Neural cell (in vitro differentiated cells): ENCODE measurements around the gene LACC1. TPM values are rescaled to one million over a fixed set of nuclear protein-coding genes. Genes with fewer than 3 reads are reported as not detected.

Experiments
- H2AFZ ChIP-seq: fragments of 200-600, 300-800 bp; sonication (generic), shearing (Covaris generic); 2 replicates; pipeline ENCODE4 v1.6.0; 2014; ENCODE audit warnings: low read depth, mild to moderate bottlenecking, antibody characterized with exemption, low read length, moderate library complexity
- H3F3A ChIP-seq: fragments of 200-600 bp; shearing (Covaris generic); 2 replicates; pipeline ENCODE4 v1.6.1; 2016; ENCODE audit warnings: mild to moderate bottlenecking, moderate library complexity, mixed read lengths, antibody characterized with exemption, low read length; ENCODE audit not compliant: insufficient read depth, poor library complexity, severe bottlenecking
- H3K27ac ChIP-seq: fragments of 200-600, 300-800 bp; sonication (generic), shearing (Covaris generic); 2 replicates; pipeline ENCODE4 v1.5.1; 2014; ENCODE audit warnings: mild to moderate bottlenecking, low read length, moderate library complexity
- H3K27me3 ChIP-seq: fragments of 300-800, 200-600 bp; sonication (generic), shearing (Covaris generic); 2 replicates; pipeline ENCODE4 v1.6.0; 2014; ENCODE audit warnings: mild to moderate bottlenecking, low read depth, low read length, moderate library complexity; ENCODE audit not compliant: insufficient read depth
- H3K36me3 ChIP-seq: fragments of 300-800, 200-600 bp; sonication (generic), shearing (Covaris generic); 2 replicates; pipeline ENCODE4 v1.5.1; 2014; ENCODE audit warnings: mild to moderate bottlenecking, antibody characterized with exemption, low read length, moderate library complexity; ENCODE audit not compliant: insufficient read depth
- H3K4me2 ChIP-seq: fragments of 300-800, 200-600 bp; sonication (generic), shearing (Covaris generic); 2 replicates; pipeline ENCODE4 v1.6.0; 2014; ENCODE audit warnings: mild to moderate bottlenecking, low read length
- H3K4me3 ChIP-seq: fragments of 300-800, 200-600 bp; sonication (generic), shearing (Covaris generic); 2 replicates; pipeline ENCODE4 v1.5.1; 2014; ENCODE audit warnings: mild to moderate bottlenecking, low read length, moderate library complexity
- H3K79me2 ChIP-seq: fragments of 200-600 bp; shearing (Covaris generic); replicated peaks from 2 replicates; pipeline ENCODE4 v1.6.0; 2014; ENCODE audit warnings: mild to moderate bottlenecking, low read length, moderate library complexity; ENCODE audit not compliant: insufficient read depth
- H3K9ac ChIP-seq: fragments of 300-800, 200-600 bp; sonication (generic), shearing (Covaris generic); 2 replicates; pipeline ENCODE4 v1.6.1; 2016; ENCODE audit warnings: mild to moderate bottlenecking, low read length, mixed read lengths
- H3K9me2 ChIP-seq: fragments of 200-600 bp; shearing (Covaris generic); 2 replicates; pipeline ENCODE4 v1.6.1; 2016; ENCODE audit warnings: mild to moderate bottlenecking, low read length, mixed read lengths; ENCODE audit not compliant: insufficient read depth
- H3K9me3 ChIP-seq: fragments of 200-600, 300-800 bp; sonication (generic), shearing (Covaris generic); 2 replicates; pipeline ENCODE4 v1.6.1; 2016; ENCODE audit warnings: mild to moderate bottlenecking, mixed run types, low read length, moderate library complexity, mixed read lengths
- H4K20me1 ChIP-seq: fragments of 200-600 bp; shearing (Covaris generic); 2 replicates; pipeline ENCODE4 v1.6.1; 2016; ENCODE audit warnings: mild to moderate bottlenecking, mixed run types; ENCODE audit not compliant: insufficient read depth
- EP300 ChIP-seq: fragments of 450-650 bp; conservative IDR thresholded peaks from 2 replicates; pipeline ENCODE4 v1.6.1; 2014; ENCODE audit warnings: antibody characterized with exemption, mild to moderate bottlenecking, moderate library complexity; ENCODE audit not compliant: poor library complexity, severe bottlenecking
- EZH2 ChIP-seq: fragments of 200-600, 300-800 bp; shearing (Covaris generic), sonication (generic); IDR thresholded peaks from 2 replicates; pipeline ENCODE4 v1.6.1; 2014; ENCODE audit warnings: antibody characterized with exemption, low read length, borderline replicate concordance, mild to moderate bottlenecking; ENCODE audit not compliant: insufficient read depth, poor library complexity, severe bottlenecking
- MXI1 ChIP-seq: fragments of 450-650 bp; conservative IDR thresholded peaks from 2 replicates; pipeline ENCODE4 v1.6.1; 2014; ENCODE audit warnings: antibody characterized with exemption, mild to moderate bottlenecking; ENCODE audit not compliant: poor library complexity, severe bottlenecking
- POLR2AphosphoS5 ChIP-seq: IDR thresholded peaks from 2 replicates; pipeline ENCODE4 v1.6.1; 2012
- RAD21 ChIP-seq: fragments of 450-650 bp; conservative IDR thresholded peaks from 2 replicates; pipeline ENCODE4 v1.6.1; 2014; ENCODE audit warnings: antibody characterized with exemption, mild to moderate bottlenecking, moderate library complexity
- REST ChIP-seq: IDR thresholded peaks from 2 replicates; pipeline ENCODE4 v1.6.1; 2012; ENCODE audit warnings: borderline replicate concordance
- SMC3 ChIP-seq: fragments of 450-650 bp; conservative IDR thresholded peaks from 2 replicates; pipeline ENCODE4 v1.6.1; 2014; ENCODE audit warnings: antibody characterized with exemption, mild to moderate bottlenecking, moderate library complexity; ENCODE audit not compliant: poor library complexity
- TAF1 ChIP-seq: IDR thresholded peaks from 2 replicates; pipeline ENCODE4 v1.6.1; 2012; ENCODE audit warnings: low read depth
- polyA plus RNA-seq: library from polyadenylated mRNA; depleted of rRNA; stranded (reverse); fragments of >200 nt; gene quantifications from 2 replicates; pipeline ENCODE4 v1.2.3, GENCODE V29; 2014
- TF ChIP-seq, protein P1 (sequence below): fragments of 450-650 bp; IDR thresholded peaks from 2 replicates; pipeline ENCODE4 v1.5.1; 2014; ENCODE audit warnings: antibody characterized with exemption, mild to moderate bottlenecking, moderate library complexity; ENCODE audit not compliant: poor library complexity, severe bottlenecking

Gene LACC1
- polyA plus RNA-seq, 1 donor from 2014 or later, result 2.2 TPM

- TF ChIP-seq SMC3 (no peak), EZH2 (no peak), POLR2AphosphoS5 (no peak), REST (no peak), RAD21 (no peak), MXI1 (no peak), TAF1 (no peak), EP300 (no peak)
- TF ChIP-seq, protein P1, sequence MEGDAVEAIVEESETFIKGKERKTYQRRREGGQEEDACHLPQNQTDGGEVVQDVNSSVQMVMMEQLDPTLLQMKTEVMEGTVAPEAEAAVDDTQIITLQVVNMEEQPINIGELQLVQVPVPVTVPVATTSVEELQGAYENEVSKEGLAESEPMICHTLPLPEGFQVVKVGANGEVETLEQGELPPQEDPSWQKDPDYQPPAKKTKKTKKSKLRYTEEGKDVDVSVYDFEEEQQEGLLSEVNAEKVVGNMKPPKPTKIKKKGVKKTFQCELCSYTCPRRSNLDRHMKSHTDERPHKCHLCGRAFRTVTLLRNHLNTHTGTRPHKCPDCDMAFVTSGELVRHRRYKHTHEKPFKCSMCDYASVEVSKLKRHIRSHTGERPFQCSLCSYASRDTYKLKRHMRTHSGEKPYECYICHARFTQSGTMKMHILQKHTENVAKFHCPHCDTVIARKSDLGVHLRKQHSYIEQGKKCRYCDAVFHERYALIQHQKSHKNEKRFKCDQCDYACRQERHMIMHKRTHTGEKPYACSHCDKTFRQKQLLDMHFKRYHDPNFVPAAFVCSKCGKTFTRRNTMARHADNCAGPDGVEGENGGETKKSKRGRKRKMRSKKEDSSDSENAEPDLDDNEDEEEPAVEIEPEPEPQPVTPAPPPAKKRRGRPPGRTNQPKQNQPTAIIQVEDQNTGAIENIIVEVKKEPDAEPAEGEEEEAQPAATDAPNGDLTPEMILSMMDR, result no peak
- no peak overlapping the region for H3K9ac ChIP-seq
- H3K4me3 ChIP-seq, result no peak overlapping the region
- no peak overlapping the region for H3K4me2 ChIP-seq
- no peaks in the 10 kb centered on the region for H3K9me3 ChIP-seq
- no peaks in the 10 kb centered on the region for H4K20me1 ChIP-seq
- H3K79me2 ChIP-seq, result no peaks in the 10 kb centered on the region
- no peaks in the 10 kb centered on the region for H3K27me3 ChIP-seq
- H3F3A ChIP-seq, result no peaks in the 10 kb centered on the region
- no peak overlapping the region for H2AFZ ChIP-seq
- H3K36me3 ChIP-seq, result no peaks in the 10 kb centered on the region
- no peaks in the 10 kb centered on the region for H3K9me2 ChIP-seq
- H3K27ac ChIP-seq, result no peak overlapping the region
Observed at GRCh38 chr13:43918636-43919035, 38.9 kb downstream of the LACC1 start.

DNA sequence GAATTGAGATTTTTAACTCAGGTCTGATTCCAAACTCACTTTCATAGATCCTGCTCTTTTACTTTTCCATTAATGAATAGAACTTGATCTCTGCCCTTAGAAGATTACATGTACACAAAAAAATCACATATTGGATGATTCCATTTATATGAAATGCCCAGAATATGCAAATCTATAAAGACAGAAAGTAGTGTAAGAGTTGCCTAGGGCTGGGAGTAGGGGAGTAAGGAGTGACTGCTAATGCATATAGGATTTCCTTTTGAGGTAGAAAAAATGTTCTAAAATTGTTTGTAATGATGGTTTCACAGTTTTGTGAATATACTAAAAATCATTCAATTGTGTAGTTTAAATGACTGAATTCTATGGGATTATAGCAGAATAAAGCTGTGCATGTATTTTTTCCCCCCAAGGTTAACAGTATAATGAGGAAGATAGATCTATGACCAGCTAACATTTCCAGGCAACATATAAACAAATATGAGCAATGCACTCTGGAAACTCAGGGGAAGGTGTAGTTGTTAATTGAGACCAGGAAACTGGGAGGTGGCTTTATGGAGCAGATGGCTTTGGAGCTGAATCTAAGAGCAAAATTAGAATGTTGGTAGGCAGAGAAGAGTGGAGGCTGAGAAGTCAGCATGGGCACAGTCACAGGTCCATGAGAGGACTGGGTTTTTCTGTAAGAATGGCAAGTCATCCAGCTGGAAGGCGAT is 41.4 kb downstream of the LACC1 start:
- no peak overlapping the region for H3K27ac ChIP-seq
- H3F3A ChIP-seq, result no peaks in the 10 kb centered on the region
- H3K9me2 ChIP-seq, result no peaks in the 10 kb centered on the region
- no peak overlapping the region for H3K9ac ChIP-seq
- H2AFZ ChIP-seq, result no peak overlapping the region
- H3K4me2 ChIP-seq, result no peak overlapping the region
- no peaks in the 10 kb centered on the region for H4K20me1 ChIP-seq
- no peaks in the 10 kb centered on the region for H3K36me3 ChIP-seq
- TF ChIP-seq, protein P1, result no peak
- TF ChIP-seq RAD21, result no peak
- TF ChIP-seq EP300, result no peak
- TF ChIP-seq TAF1, result no peak
- TF ChIP-seq REST, result no peak
- TF ChIP-seq SMC3, result no peak
- no peak for TF ChIP-seq MXI1
- TF ChIP-seq EZH2, result no peak
- no peak for TF ChIP-seq POLR2AphosphoS5
- no peaks in the 10 kb centered on the region for H3K9me3 ChIP-seq
- no peaks in the 10 kb centered on the region for H3K27me3 ChIP-seq
- no peak overlapping the region for H3K4me3 ChIP-seq
- H3K79me2 ChIP-seq, result no peaks in the 10 kb centered on the region
